Glomerular endothelial cell (primary cell): ENCODE data around the gene NTSR2. TPM values are rescaled to one million over a fixed set of nuclear protein-coding genes. Genes with fewer than 3 reads are reported as not detected.

Experiments
- DNase-seq: peaks from one replicate; pipeline ENCODE4 v3.0.0-alpha.2; 2011; ENCODE audit warnings: low read depth, low spot score; ENCODE audit errors: extremely low read depth
- total RNA-seq: library from RNA; depleted of rRNA; stranded (reverse); fragments of >200 nt; gene quantifications from 2 replicates; pipeline ENCODE4 v1.2.3, GENCODE V29; 2015

Gene NTSR2, protein sequence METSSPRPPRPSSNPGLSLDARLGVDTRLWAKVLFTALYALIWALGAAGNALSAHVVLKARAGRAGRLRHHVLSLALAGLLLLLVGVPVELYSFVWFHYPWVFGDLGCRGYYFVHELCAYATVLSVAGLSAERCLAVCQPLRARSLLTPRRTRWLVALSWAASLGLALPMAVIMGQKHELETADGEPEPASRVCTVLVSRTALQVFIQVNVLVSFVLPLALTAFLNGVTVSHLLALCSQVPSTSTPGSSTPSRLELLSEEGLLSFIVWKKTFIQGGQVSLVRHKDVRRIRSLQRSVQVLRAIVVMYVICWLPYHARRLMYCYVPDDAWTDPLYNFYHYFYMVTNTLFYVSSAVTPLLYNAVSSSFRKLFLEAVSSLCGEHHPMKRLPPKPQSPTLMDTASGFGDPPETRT
- total RNA-seq, result not detected in 2 replicates

DNA sequence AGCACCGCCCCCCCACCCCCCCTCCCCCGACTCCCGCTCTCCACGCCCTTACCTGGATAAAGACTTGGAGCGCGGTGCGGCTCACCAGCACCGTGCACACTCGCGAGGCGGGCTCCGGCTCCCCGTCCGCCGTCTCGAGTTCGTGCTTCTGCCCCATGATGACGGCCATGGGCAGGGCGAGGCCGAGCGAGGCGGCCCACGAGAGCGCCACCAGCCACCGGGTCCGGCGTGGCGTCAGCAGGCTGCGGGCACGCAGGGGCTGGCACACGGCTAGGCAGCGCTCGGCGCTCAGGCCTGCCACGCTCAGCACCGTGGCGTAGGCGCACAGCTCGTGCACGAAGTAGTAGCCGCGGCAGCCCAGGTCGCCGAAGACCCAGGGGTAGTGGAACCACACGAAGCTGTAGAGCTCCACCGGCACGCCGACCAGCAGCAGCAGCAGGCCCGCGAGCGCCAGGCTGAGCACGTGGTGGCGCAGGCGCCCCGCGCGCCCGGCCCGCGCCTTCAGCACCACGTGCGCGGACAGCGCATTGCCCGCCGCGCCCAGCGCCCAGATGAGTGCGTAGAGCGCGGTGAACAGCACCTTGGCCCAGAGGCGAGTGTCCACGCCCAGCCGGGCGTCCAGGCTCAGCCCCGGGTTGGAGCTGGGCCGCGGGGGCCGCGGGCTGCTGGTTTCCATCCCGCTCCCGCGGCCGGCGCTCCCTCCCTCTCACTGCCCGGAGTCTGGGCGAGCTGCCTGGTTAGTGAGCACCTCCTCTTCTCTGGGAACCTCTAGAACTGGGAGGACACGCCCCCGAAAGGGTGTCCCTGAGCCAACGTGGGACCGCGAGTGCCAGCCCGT is at the start of gene NTSR2:
Gene NTSR2 (minus strand): TSS at position 742 of the 838 bp plus-strand sequence. CDS start 66 bp downstream, at position 676.
- no peak for DNase-seq

DNA sequence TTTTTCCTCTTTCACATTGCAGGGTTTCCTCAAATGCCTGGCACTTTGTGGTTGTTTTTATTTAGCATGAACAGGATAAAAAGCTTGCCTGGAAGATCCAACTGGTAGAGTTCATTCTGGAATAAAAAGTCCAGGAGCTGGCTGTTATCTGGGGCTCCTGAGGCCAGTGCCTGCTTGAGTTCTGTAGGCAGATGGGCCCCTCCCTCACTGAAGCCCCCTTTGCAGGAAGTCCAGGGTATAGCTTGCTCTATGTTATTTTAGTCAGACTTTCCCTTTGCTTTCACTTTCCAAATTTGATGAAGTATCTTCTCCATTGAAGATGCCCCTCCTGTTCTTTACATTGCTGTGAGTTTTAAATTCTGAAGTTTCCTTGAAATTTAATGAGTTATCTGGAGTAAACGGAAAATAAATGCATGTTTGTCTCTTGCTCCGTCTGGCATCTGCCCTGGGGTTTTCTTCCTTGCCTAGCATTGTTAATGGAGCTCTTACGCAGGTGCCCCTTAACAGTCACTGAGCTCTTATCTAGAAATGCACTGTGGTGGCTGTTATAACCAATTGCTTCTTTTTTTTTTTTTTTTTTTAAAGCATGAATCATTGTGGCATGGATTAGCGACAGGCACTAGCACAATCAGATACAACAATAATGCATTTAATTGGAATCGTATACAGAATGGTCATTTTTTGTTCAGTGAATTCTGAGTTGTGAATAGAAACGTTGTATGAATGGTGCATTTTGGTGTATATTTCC is 49.4 kb upstream of the NTSR2 start:
- no peak for DNase-seq

- DNase-seq, result no peak
Observed at GRCh38 chr2:11718606-11719005, 48.6 kb upstream of the NTSR2 start.

DNA sequence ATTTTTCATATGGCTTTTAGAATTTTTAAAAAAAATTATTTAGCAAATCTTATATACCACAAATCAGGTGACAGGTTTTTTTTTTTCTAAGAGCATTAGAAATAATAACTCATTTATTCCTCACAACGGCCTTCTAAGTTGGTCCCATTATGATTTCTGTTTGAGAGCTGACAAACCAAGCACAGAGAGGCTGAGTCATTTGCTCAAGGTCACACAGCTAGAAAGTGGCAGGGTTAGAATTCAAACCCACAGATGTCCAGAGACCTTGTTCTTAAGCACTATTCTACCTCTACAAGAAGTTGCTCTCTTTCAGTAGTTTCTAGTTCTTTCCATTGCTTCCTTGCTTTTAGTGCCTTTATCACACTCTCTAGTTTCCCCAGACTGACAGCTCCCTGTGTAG is 47.6 kb upstream of the NTSR2 start:
- no peak for DNase-seq

DNA sequence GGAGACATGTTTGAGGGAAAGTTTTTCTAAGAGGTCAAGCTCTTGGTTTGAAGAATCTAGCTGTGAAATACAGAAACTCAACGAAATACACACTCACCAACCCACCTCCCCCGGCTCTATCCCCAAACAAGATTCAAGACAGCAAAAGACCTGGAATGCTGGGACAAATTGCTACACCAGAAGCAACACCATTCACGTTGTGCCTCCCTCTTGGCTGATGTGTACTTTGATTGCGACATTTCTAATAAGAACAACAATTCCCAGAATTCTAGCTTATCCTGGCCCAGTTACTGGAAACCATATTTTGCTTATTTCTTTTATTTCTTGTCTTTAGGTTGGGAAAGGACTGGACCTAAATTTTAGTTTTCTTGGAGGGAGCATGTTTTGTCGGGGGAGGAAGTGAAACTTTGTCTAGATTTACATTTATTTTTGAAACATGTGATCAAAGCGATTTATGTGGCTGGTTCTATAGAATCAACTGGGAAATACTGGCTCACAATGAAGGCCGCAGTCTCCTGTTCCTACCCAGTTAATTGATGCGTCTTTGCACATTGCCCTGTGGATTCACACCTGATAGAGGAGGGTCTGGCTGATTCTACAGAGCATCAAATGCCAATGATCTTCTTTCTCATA is 46.8 kb upstream of the NTSR2 start:
- no peak for DNase-seq

DNA sequence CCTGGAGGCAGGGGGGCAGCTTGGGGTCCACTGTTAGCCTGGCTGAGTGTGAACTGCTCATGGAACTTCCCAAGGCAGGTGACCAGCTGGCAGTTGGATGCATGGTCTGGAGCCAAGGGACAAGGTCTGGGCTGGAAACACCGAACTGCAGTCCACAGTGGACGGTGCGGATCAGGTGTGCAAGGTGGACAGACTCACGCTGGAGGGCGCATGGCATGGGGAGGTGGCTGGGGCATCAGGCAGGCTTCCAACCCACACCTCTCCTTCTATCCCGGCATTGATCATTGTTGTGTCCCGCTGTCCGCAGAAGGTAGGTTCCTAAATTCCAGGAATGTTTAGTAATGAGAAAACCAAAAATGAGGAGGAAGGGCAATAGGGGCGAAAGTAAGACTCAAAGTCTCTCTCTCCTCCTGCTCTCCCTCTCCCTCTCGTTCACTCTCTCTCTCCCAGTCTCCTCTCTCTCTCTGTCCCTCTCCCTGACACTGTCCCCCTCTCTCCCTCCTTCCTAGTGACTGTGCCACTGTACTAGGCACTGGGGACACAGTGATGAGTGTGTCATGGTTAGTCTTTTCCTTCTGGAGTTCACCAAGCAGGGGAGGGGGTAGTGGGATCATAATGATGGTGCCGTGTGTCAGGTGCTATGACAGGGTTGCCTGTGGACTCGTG is 46.1 kb upstream of the NTSR2 start:
- no peak for DNase-seq

- DNase-seq, result no peak
Observed at GRCh38 chr2:11713815-11714214, 43.8 kb upstream of the NTSR2 start.

GRCh38 chr2:11712866-11713265 is 42.9 kb upstream of the NTSR2 start:
- DNase-seq, result no peak

DNA sequence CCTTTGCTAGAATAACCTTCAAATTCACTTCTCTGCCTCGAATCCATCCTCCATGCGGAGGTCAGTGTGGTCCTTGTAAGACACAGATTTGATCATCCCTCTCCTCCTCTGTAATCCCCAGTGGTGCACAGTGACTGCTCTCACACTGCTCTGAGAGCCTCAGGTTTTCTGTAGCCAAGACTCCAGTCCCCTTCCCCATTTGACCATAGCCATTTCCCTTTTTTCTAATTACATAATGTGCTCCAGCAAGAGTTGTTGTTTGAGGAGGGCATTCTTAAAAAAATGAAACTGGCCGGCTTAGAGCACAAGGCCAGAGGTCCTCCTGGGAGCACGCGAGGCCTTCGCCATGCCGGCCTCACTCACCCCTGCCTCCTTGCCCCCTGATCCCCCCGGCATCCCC is 41.8 kb upstream of the NTSR2 start:
- DNase-seq, result no peak

- no peak for DNase-seq
Observed at GRCh38 chr2:11711354-11711716, 41.3 kb upstream of the NTSR2 start.

DNA sequence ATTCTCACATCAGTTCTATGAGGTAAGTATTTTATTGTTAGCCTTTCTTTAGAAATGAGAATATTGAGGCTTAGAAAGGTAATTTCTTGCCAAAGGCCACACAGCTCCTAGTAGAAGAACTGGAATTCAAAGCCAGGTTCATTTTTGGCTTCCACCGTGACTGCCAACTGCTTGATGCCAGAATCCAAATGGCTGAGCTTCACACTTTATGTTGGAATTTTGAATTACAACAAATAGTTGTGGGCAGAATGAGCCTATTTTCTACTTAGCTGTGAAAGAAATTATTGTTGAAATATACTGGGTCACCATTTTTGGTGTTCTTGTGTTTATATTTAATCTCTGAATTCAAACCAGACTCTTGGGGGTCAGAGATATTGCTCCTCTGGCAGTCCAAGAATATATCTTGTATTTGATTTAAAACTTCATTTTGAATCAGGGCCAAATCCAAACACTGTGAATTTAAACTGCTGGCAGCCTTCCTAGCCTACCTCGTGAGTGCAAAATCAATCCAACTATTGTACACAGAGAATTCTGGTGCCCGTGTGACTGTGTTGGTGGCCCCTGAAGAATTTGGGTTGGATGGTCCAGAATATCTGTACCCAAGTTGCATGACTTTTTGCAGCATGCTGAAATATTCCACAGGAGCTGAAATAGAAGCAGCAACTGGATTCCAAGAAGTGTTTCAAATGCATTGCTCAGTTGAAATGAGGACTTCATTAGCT is 40.8 kb upstream of the NTSR2 start:
- DNase-seq, result no peak

DNA sequence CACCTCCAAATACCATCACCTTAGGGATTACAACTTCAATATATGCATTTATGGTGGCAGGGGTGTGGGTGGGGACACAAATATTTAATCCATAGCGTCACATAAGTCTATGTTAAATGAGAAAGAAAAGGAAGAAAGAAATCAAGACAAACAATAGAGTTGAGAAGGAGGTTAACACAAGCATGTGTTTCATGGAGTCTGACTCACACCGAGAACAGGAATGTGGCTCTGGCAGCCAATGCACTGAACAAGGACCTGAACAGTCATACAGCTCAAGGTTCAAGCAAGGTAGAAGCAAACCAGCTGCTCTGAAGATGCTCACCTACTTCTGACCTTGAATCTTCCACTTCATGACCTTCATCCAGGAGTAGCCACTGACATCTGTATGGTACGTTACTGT is 40.2 kb upstream of the NTSR2 start:
- no peak for DNase-seq

- DNase-seq, result no peak
Observed at GRCh38 chr2:11709293-11709692, 39.3 kb upstream of the NTSR2 start.

DNA sequence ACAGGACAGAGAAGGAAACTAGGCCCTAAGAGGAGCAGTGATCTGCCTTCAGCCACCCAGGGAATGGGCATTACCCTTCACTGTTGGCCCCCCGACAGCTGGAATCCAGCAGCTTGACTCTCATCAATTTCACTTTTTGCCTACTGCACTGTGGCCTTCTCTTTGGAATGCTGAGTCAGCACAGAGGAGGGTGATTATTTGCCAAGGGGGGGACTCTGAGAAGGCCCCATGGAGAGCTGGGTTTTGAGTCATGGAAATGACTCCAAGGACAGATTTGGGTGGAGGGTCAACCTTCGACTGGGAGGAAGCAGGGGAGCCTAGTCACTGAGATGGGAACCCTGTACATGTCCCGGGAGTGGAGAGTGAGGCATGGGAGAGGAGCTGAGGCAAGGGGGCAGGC is 38.1 kb upstream of the NTSR2 start:
- no peak for DNase-seq

- no peak for DNase-seq
Observed at GRCh38 chr2:11705711-11706110, 35.7 kb upstream of the NTSR2 start.

- no peak for DNase-seq
Observed at GRCh38 chr2:11705063-11705462, 35.1 kb upstream of the NTSR2 start.

DNA sequence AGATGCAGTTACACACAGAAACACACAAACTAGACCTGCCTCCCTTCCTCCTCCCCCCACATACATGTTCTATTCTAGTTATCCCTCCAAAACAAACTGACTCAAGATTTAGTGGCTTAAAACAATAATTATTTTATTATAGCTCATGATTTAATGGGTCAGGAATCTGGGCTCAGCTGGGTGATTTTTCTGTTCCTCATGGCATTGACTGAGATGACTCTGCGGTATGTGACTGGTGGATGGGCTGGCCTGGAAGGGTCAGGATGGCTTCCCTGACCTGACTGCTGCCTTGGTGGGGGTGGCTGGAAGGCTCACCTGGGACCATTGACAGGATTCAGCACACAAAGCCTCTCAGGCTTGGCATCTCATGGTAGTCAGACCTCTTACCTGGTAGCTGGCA is 33.7 kb upstream of the NTSR2 start:
- DNase-seq, result no peak

GRCh38 chr2:11702946-11703345 is 33.0 kb upstream of the NTSR2 start:
- no peak for DNase-seq

DNA sequence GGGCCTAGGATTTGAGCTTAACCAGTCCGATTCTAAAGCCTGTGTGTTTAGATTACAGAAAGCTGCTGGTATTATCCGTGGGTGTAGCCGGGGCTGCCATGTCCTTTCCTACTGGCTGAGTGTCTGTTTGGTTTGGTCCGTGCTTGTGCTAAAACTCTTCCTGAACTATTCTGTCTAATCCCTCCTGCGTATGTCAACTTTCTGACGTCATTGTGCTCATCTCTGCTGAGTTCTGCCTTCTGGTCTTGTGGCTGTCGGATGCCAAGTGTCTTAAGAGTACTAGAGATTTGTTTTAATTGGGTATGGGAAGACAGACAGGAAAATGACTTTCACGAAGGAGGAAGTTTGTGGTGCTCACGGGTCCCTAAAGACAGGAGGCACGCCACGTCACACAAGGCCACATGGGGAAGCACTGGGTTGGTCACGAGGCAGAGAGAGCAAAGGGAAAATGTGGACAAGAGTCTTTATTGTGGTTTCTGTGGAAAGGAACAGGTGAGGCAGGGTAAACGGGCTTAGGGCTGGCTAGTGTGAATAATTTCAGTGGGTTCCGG is 31.8 kb upstream of the NTSR2 start:
- no peak for DNase-seq
